C4-2B (cell line): ENCODE measurements around the gene KLF18.

Experiments used
- CTCF ChIP-seq: fragments of 450-650 bp; conservative IDR thresholded peaks from 2 replicates; pipeline ENCODE4 v1.5.1; 2017; ENCODE audit warnings: mild to moderate bottlenecking
- ZFX ChIP-seq: fragments of 450-650 bp; IDR thresholded peaks from 2 replicates; pipeline ENCODE4 v1.6.1; 2017

- TF ChIP-seq CTCF (no peak), ZFX (no peak)
Measured at GRCh38 chr1:44100183-44100868, 41.1 kb downstream of the KLF18 start.
